ENCODE measurements around the gene BMERB1. TPM values are rescaled to one million over a fixed set of nuclear protein-coding genes. Genes with fewer than 3 reads are reported as not detected.

The BMERB1 gene
- total RNA-seq, 2 donors from 2014 or later, result 6.3 to 10.4 TPM

GRCh38 chr16:15498427-15499175 is 64.2 kb downstream of the BMERB1 start:
- Mint-ChIP-seq H3K27ac (no peak overlapping the region), H3K36me3 (ENCODE audit: low read depth) (no peaks in the 10 kb centered on the region), H3K27me3 (ENCODE audit: insufficient read depth) (no peaks in the 10 kb centered on the region), H3K9me3 (no peaks in the 10 kb centered on the region), H3K4me3 (no peak overlapping the region), H3K4me1 (peaks cover 14% of the 10 kb centered on the region)
- no peaks in the 10 kb centered on the region for H3K27me3 ChIP-seq (ENCODE audit: control insufficient read depth, insufficient read depth, low read length, poor library complexity, severe bottlenecking)
- 83 to 90% methylated on average over 2 of the region's 2 CpGs for WGBS, 2 experiments (ENCODE audit: insufficient coverage in 1 of 2, insufficient read length in 1 of 2)
- no peak overlapping the region for H3K4me3 ChIP-seq (ENCODE audit: low read length)
- no peak overlapping the region for H3K9ac ChIP-seq (ENCODE audit: extremely low read depth, low read length, poor library complexity, severe bottlenecking)
- H3K9me3 ChIP-seq (ENCODE audit: control insufficient read depth, low read length), result peaks cover 4% of the 10 kb centered on the region
- TF ChIP-seq, protein P1, sequence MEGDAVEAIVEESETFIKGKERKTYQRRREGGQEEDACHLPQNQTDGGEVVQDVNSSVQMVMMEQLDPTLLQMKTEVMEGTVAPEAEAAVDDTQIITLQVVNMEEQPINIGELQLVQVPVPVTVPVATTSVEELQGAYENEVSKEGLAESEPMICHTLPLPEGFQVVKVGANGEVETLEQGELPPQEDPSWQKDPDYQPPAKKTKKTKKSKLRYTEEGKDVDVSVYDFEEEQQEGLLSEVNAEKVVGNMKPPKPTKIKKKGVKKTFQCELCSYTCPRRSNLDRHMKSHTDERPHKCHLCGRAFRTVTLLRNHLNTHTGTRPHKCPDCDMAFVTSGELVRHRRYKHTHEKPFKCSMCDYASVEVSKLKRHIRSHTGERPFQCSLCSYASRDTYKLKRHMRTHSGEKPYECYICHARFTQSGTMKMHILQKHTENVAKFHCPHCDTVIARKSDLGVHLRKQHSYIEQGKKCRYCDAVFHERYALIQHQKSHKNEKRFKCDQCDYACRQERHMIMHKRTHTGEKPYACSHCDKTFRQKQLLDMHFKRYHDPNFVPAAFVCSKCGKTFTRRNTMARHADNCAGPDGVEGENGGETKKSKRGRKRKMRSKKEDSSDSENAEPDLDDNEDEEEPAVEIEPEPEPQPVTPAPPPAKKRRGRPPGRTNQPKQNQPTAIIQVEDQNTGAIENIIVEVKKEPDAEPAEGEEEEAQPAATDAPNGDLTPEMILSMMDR (conservative IDR thresholded peaks at IDR 0.05), result no peak
- no peaks in the 10 kb centered on the region for H3K36me3 ChIP-seq (ENCODE audit: control insufficient read depth, insufficient read depth, low read length)
- no peak for DNase-seq
- H3K4me1 ChIP-seq (ENCODE audit: control insufficient read depth, insufficient read depth, low read length), result peaks cover 2% of the 10 kb centered on the region
- H3K27ac ChIP-seq (ENCODE audit: low read depth, low read length), result no peak overlapping the region

GRCh38 chr16:15502041-15502725 is 67.8 kb downstream of the BMERB1 start:
- H3K27ac ChIP-seq (ENCODE audit: low read depth, low read length), result no peak overlapping the region
- 75 to 80% methylated on average over 22 to 26 of the region's 26 CpGs for WGBS, 2 experiments (ENCODE audit: insufficient coverage in 1 of 2, insufficient read length in 1 of 2)

GRCh38 chr16:15506441-15506840 is 72.1 kb downstream of the BMERB1 start:
- Histone ChIP-seq H3K27ac (ENCODE audit: low read depth, low read length) (no peak overlapping the region), H3K4me1 (ENCODE audit: control insufficient read depth, insufficient read depth, low read length) (peaks cover 5% of the 10 kb centered on the region), H3K9ac (ENCODE audit: extremely low read depth, low read length, poor library complexity, severe bottlenecking) (no peak overlapping the region), H3K36me3 (ENCODE audit: control insufficient read depth, insufficient read depth, low read length) (no peaks in the 10 kb centered on the region), H3K27me3 (ENCODE audit: control insufficient read depth, insufficient read depth, low read length, poor library complexity, severe bottlenecking) (no peaks in the 10 kb centered on the region), H3K4me3 (ENCODE audit: low read length) (no peak overlapping the region), H3K9me3 (ENCODE audit: control insufficient read depth, low read length) (no peaks in the 10 kb centered on the region)
- TF ChIP-seq, protein P1 (conservative IDR thresholded peaks at IDR 0.05), result no peak
- no peak overlapping the region for H3K27ac Mint-ChIP-seq
- no peak for DNase-seq
- WGBS, 2 experiments (ENCODE audit: insufficient coverage in 1 of 2, insufficient read length in 1 of 2), result 88 to 100% methylated on average over 1 to 3 of the region's 4 CpGs
- no peak overlapping the region for H3K4me3 Mint-ChIP-seq
- no peaks in the 10 kb centered on the region for H3K36me3 Mint-ChIP-seq (ENCODE audit: low read depth)
- H3K4me1 Mint-ChIP-seq, result peaks cover 29% of the 10 kb centered on the region
- no peaks in the 10 kb centered on the region for H3K9me3 Mint-ChIP-seq
- H3K27me3 Mint-ChIP-seq (ENCODE audit: insufficient read depth), result peaks cover 6% of the 10 kb centered on the region

More at GRCh38 chr16:15502041-15502725, 67.8 kb downstream of the BMERB1 start:
- Histone ChIP-seq H3K27me3 (ENCODE audit: control insufficient read depth, insufficient read depth, low read length, poor library complexity, severe bottlenecking) (no peaks in the 10 kb centered on the region), H3K4me1 (ENCODE audit: control insufficient read depth, insufficient read depth, low read length) (peaks cover 3% of the 10 kb centered on the region), H3K4me3 (ENCODE audit: low read length) (no peak overlapping the region), H3K9ac (ENCODE audit: extremely low read depth, low read length, poor library complexity, severe bottlenecking) (no peak overlapping the region), H3K36me3 (ENCODE audit: control insufficient read depth, insufficient read depth, low read length) (no peaks in the 10 kb centered on the region), H3K9me3 (ENCODE audit: control insufficient read depth, low read length) (peaks cover under 1% of the 10 kb centered on the region)
- no peak overlapping the region for H3K4me3 Mint-ChIP-seq
- H3K9me3 Mint-ChIP-seq, result no peaks in the 10 kb centered on the region
- peaks cover 18% of the 10 kb centered on the region for H3K4me1 Mint-ChIP-seq
- peak; percentile 58 for DNase-seq
- peaks cover under 1% of the 10 kb centered on the region for H3K27me3 Mint-ChIP-seq (ENCODE audit: insufficient read depth)
- H3K27ac Mint-ChIP-seq, result no peak overlapping the region
- TF ChIP-seq, protein P1 (conservative IDR thresholded peaks at IDR 0.05), result no peak
- H3K36me3 Mint-ChIP-seq (ENCODE audit: low read depth), result no peaks in the 10 kb centered on the region
